Endothelial cell of umbilical vein (primary cell): ENCODE measurements around the gene GPR173. TPM values are rescaled to one million over a fixed set of nuclear protein-coding genes. Genes with fewer than 3 reads are reported as not detected.

Experiments
- BruUV-seq: library from RNA; stranded (reverse); fragments of 400-500 nt; replicated peaks from 2 replicates; lab custom pipeline; 2021; lab: Mats Ljungman, UMichigan
- CTCF ChIA-PET: fragments of 300-600, 350-600 bp; sonication (Branson Sonifier 250); formaldehyde crosslinking; loops from one replicate; lab custom pipeline; 2021; ENCODE audit warnings: antibody characterized with exemption, inconsistent platforms; lab: Charles Lee
- POLR2A ChIA-PET: fragments of 300-600, 350-600 bp; sonication (Branson Sonifier 250); formaldehyde crosslinking; loops from one replicate; lab custom pipeline; 2021; ENCODE audit warnings: antibody characterized with exemption, inconsistent platforms; lab: Charles Lee
- DNase-seq: peaks from one replicate; pipeline ENCODE4 v3.0.0-alpha.2; 2011; ENCODE audit warnings: low read depth, low spot score
- FAIRE-seq: peaks from 2 replicates; lab custom pipeline; 2011; peaks lifted over from hg19 to GRCh38; lab: Jason Lieb, UNC
- H2AFZ ChIP-seq: 2 replicates; pipeline ENCODE4 v1.6.0; 2012; ENCODE audit warnings: low read depth, low read length, control low read depth, inconsistent platforms
- H3K27ac ChIP-seq: 2 replicates; pipeline ENCODE4 v1.5.1; 2011; ENCODE audit warnings: low read depth, mild to moderate bottlenecking, control low read depth, low read length, moderate library complexity; ENCODE audit not compliant: insufficient read depth
- H3K27me3 ChIP-seq, 2 experiments: 2 replicates each; pipeline versions ENCODE4 v1.6.0 to v1.6.1; 2011; ENCODE audit warnings: low read length in 2 of 2, mixed read lengths in 1 of 2; ENCODE audit not compliant: control insufficient read depth in 2 of 2, insufficient read depth in 2 of 2
- H3K36me3 ChIP-seq, 2 experiments: 2 replicates in 1 of 2; 3 replicates in 1 of 2; pipeline ENCODE4 v1.5.1; 2011; ENCODE audit warnings: low read length in 2 of 2, mild to moderate bottlenecking in 1 of 2, moderate library complexity in 1 of 2; ENCODE audit not compliant: control insufficient read depth in 2 of 2, insufficient read depth in 2 of 2; ENCODE audit errors: extremely low read depth in 1 of 2
- H3K4me1 ChIP-seq: 3 replicates; pipeline ENCODE4 v1.5.1; 2011; ENCODE audit warnings: mild to moderate bottlenecking, low read length; ENCODE audit not compliant: control insufficient read depth, insufficient read depth; ENCODE audit errors: extremely low read depth
- H3K4me2 ChIP-seq: 2 replicates; pipeline ENCODE4 v1.6.1; 2011; ENCODE audit warnings: low read length, control low read depth, mixed read lengths; ENCODE audit not compliant: insufficient read depth
- H3K4me3 ChIP-seq, 3 experiments: fragments of 200-600 bp in 1 of 3; sonication (generic), shearing (Covaris generic) in 1 of 3; replicated peaks in 1 of 3; 2 replicates each; pipeline ENCODE4 v1.5.1; 2011 to 2016; ENCODE audit warnings: control low read depth in 3 of 3, low read length in 3 of 3, mild to moderate bottlenecking in 2 of 3, inconsistent platforms in 1 of 3, low read depth in 1 of 3, moderate library complexity in 1 of 3; ENCODE audit not compliant: insufficient read depth in 1 of 3
- H3K79me2 ChIP-seq: 2 replicates; pipeline ENCODE4 v1.6.0; 2012; ENCODE audit warnings: low read length, inconsistent platforms; ENCODE audit not compliant: control insufficient read depth, insufficient read depth
- H3K9ac ChIP-seq: replicated peaks from 2 replicates; pipeline ENCODE3; 2011; ENCODE audit warnings: low read length, control low read depth; ENCODE audit not compliant: insufficient read depth; ENCODE audit errors: extremely low read depth
- H3K9me1 ChIP-seq: replicated peaks from 3 replicates; pipeline ENCODE4 v1.6.0; 2011; ENCODE audit warnings: mild to moderate bottlenecking, low read length; ENCODE audit not compliant: control insufficient read depth, insufficient read depth; ENCODE audit errors: extremely low read depth
- H3K9me3 ChIP-seq: replicated peaks from 2 replicates; pipeline ENCODE4 v1.5.1; 2012; ENCODE audit warnings: low read length, inconsistent platforms; ENCODE audit not compliant: control insufficient read depth, insufficient read depth
- H4K20me1 ChIP-seq: replicated peaks from 2 replicates; pipeline ENCODE3; 2011; ENCODE audit warnings: mild to moderate bottlenecking, low read length; ENCODE audit not compliant: control insufficient read depth, insufficient read depth; ENCODE audit errors: extremely low read depth
- CTCF ChIP-seq, 2 donors: IDR thresholded peaks; 1 replicate in 1 of 2; 2 replicates in 1 of 2; pipeline ENCODE4 v1.5.1; 2011; ENCODE audit warnings: low read length in 2 of 2, mild to moderate bottlenecking in 2 of 2, moderate library complexity in 2 of 2, control low read depth in 1 of 2, inconsistent platforms in 1 of 2, low read depth in 1 of 2; ENCODE audit not compliant: insufficient read depth in 1 of 2; ENCODE audit errors: extremely low read depth in 1 of 2
- EZH2 ChIP-seq: IDR thresholded peaks from 2 replicates; pipeline ENCODE4 v1.6.1; 2012; ENCODE audit warnings: borderline replicate concordance, low read depth, mild to moderate bottlenecking, moderate library complexity, low read length, inconsistent platforms; ENCODE audit not compliant: severe bottlenecking
- FOS ChIP-seq: IDR thresholded peaks from 2 replicates; pipeline ENCODE4 v1.6.1; 2011; ENCODE audit warnings: mild to moderate bottlenecking, low read length, moderate library complexity, borderline replicate concordance; ENCODE audit not compliant: insufficient read depth
- GATA2 ChIP-seq: IDR thresholded peaks from 2 replicates; pipeline ENCODE4 v1.7.0; 2011; ENCODE audit warnings: low read depth, mild to moderate bottlenecking, moderate library complexity, mixed read lengths, low read length; ENCODE audit not compliant: insufficient read length, insufficient read depth
- JUN ChIP-seq: IDR thresholded peaks from 2 replicates; pipeline ENCODE4 v1.6.1; 2011; ENCODE audit warnings: borderline replicate concordance, low read depth; ENCODE audit not compliant: insufficient read length, insufficient read depth
- MAX ChIP-seq: IDR thresholded peaks from 2 replicates; pipeline ENCODE4 v1.6.1; 2011; ENCODE audit not compliant: insufficient read depth, insufficient read length
- MYC ChIP-seq: IDR thresholded peaks from one replicate; pipeline ENCODE4 v1.6.1; 2011; ENCODE audit warnings: mild to moderate bottlenecking, low read depth, low read length
- POLR2A ChIP-seq: IDR thresholded peaks from 2 replicates; pipeline ENCODE4 v1.6.1; 2012; ENCODE audit warnings: low read depth, mild to moderate bottlenecking, control low read depth, low read length
- POLR2AphosphoS5 ChIP-seq: IDR thresholded peaks from 2 replicates; pipeline ENCODE4 v1.6.1; 2012; ENCODE audit warnings: low read depth, mild to moderate bottlenecking, control low read depth, low read length, moderate library complexity; ENCODE audit not compliant: insufficient read depth
- dilution Hi-C: fragments of 300-500 bp; cut with MboI; formaldehyde crosslinking; loops from one replicate; pipeline ENCODE4 v1.15.0; 2019; ENCODE audit warnings: low sequenced_read_pairs; ENCODE audit not compliant: extremely low pct_ligation_motif_present
- intact Hi-C: fragments of 100-400 bp; cut with micrococcal nuclease; formaldehyde crosslinking; loops from one replicate; pipeline ENCODE4 v1.10.0; 2022
- polyA plus RNA-seq, 4 experiments: library from polyadenylated mRNA; depleted of rRNA in 3 of 4; stranded (reverse) in 3 of 4; unstranded in 1 of 4; fragments of >200 nt; gene quantifications; 2 replicates each; pipeline versions ENCODE4 v1.2.1 to v1.2.3, GENCODE V29; 2011 to 2012; ENCODE audit warnings: missing spikeins in 1 of 4
- total RNA-seq: library from RNA; stranded (reverse); gene quantifications from 2 replicates; pipeline ENCODE4 v1.2.3, GENCODE V29; 2021

GPR173 gene
- total and polyA plus RNA-seq, 2 donors (not counting 3 experiments of a cell fraction or from before 2014, with no cell fraction given) = 9.2 to 11.3 TPM

- no peak for FAIRE-seq
- no peaks in the 10 kb centered on the region for H3K36me3 ChIP-seq
- BruUV-seq = no TSS peak
- ChIA-PET POLR2A (no interaction called here), CTCF (no interaction called here)
- no peak overlapping the region for H3K9ac ChIP-seq
- H3K9me3 ChIP-seq = no peaks in the 10 kb centered on the region
- no peaks in the 10 kb centered on the region for H4K20me1 ChIP-seq
- H3K79me2 ChIP-seq = no peaks in the 10 kb centered on the region
- H3K4me3 ChIP-seq = no peak overlapping the region
- DNase-seq = no peak
- dilution Hi-C loops (no loop called here), intact Hi-C loops (no loop called here)
- no peaks in the 10 kb centered on the region for H3K27me3 ChIP-seq
- H3K9me1 ChIP-seq = no peaks in the 10 kb centered on the region
- no peaks in the 10 kb centered on the region for H3K4me1 ChIP-seq
- no peak overlapping the region for H3K27ac ChIP-seq
- no peak overlapping the region for H3K4me2 ChIP-seq
- H2AFZ ChIP-seq = no peak overlapping the region
- no peak for TF ChIP-seq CTCF (IDR thresholded peaks at IDR 0.05; ENCODE audit: extremely low read depth in 1 of 2, insufficient read depth in 1 of 2, low read depth in 1 of 2, low read length in 2 of 2)
- no peak for TF ChIP-seq FOS
- TF ChIP-seq POLR2A = no peak
- no peak for TF ChIP-seq POLR2AphosphoS5
- no peak for TF ChIP-seq JUN
- TF ChIP-seq MYC = no peak
- TF ChIP-seq GATA2 = no peak
- no peak for TF ChIP-seq MAX
- TF ChIP-seq EZH2 = no peak
Measured at GRCh38 chrX:53125506-53125905, 76.9 kb downstream of the GPR173 start.
